ENCODE results near the gene KLHL29. TPM values are rescaled to one million over a fixed set of nuclear protein-coding genes. Genes with fewer than 3 reads are reported as not detected.

The KLHL29 gene
- total and polyA plus RNA-seq, 2 of the 13 experiments (the other 11 are each of a cell fraction or from before 2014, with no cell fraction given), result 0.01 TPM; not detected in 1

DNA sequence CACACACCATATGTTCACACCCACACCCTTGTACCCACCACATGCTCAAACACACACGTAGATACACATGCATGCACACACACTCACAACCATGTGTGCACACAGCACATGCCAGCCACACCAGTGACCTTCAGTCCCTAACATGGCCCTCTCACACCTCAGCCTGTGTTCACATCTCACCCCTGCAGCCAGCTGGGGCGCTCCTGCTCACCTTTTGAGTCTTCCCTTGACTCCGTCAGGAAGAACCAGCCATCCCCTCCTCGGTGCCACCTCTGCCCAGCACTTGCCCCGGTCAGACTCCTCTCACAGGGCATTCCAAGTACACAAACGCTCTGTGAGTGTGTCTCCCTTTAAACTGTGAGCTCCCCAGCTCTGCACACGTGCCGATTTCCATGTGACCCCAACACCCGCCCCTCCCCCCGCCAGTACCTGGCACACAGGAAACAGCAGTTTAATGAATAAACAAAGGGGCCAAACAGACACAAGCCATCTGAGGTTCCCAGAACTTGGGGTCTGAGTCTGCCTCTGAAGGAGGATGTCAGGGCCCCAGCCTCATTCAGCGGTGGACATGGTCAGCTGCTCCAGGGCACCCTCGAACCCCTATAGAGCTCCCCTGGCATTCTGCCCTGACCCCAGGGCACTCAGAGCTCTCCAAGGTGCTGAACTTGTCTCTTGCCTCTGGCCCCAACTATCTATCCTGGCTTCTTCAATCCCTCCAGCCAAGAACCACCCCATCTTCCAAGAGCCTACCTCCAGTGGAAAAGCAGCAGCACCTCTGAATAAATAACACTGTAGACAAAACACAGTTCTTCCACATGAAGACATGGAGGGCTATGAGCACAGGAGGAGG is 289.1 kb downstream of the KLHL29 start (continued):
- TF ChIP-seq, protein P1, sequence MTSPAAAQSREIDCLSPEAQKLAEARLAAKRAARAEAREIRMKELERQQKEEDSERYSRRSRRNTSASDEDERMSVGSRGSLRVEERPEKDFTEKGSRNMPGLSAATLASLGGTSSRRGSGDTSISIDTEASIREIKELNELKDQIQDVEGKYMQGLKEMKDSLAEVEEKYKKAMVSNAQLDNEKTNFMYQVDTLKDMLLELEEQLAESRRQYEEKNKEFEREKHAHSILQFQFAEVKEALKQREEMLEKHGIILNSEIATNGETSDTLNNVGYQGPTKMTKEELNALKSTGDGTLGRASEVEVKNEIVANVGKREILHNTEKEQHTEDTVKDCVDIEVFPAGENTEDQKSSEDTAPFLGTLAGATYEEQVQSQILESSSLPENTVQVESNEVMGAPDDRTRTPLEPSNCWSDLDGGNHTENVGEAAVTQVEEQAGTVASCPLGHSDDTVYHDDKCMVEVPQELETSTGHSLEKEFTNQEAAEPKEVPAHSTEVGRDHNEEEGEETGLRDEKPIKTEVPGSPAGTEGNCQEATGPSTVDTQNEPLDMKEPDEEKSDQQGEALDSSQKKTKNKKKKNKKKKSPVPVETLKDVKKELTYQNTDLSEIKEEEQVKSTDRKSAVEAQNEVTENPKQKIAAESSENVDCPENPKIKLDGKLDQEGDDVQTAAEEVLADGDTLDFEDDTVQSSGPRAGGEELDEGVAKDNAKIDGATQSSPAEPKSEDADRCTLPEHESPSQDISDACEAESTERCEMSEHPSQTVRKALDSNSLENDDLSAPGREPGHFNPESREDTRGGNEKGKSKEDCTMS (CRISPR knock-in tag; conservative IDR thresholded peaks at IDR 0.05), result no peak
- no peak for TF ChIP-seq ZNF253 (CRISPR knock-in tag; IDR thresholded peaks at IDR 0.05; ENCODE audit: borderline replicate concordance)
- no peak for TF ChIP-seq NFE2L1 (CRISPR knock-in tag; IDR thresholded peaks at IDR 0.05; ENCODE audit: borderline replicate concordance)
- TF ChIP-seq ZNF747 (CRISPR knock-in tag; IDR thresholded peaks at IDR 0.05; ENCODE audit: borderline replicate concordance), result peak; percentile 40; the same call in 1 of the 2 replicates
- no peak for TF ChIP-seq SMAD9 (CRISPR knock-in tag; IDR thresholded peaks at IDR 0.05)
- TF ChIP-seq STAT6 (CRISPR knock-in tag; IDR thresholded peaks at IDR 0.05; ENCODE audit: borderline replicate concordance), result no peak
- no peak for TF ChIP-seq MXI1 (IDR thresholded peaks at IDR 0.05; ENCODE audit: borderline replicate concordance, low read depth, low read length)
- TF ChIP-seq, protein P2, sequence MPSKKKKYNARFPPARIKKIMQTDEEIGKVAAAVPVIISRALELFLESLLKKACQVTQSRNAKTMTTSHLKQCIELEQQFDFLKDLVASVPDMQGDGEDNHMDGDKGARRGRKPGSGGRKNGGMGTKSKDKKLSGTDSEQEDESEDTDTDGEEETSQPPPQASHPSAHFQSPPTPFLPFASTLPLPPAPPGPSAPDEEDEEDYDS (CRISPR knock-in tag; IDR thresholded peaks at IDR 0.05), result no peak
- no peak for TF ChIP-seq TOE1 (CRISPR knock-in tag; IDR thresholded peaks at IDR 0.05)
- no peak for TF ChIP-seq ZBTB1 (CRISPR knock-in tag; IDR thresholded peaks at IDR 0.05; ENCODE audit: borderline replicate concordance)
- TF ChIP-seq ZNF746 (CRISPR knock-in tag; IDR thresholded peaks at IDR 0.05), result no peak
- no peak for TF ChIP-seq ZBTB46 (CRISPR knock-in tag; IDR thresholded peaks at IDR 0.05; ENCODE audit: borderline replicate concordance)
- no peak for TF ChIP-seq RBFOX2 (IDR thresholded peaks at IDR 0.05; ENCODE audit: low read depth, low read length)
- TF ChIP-seq ZNF768 (CRISPR knock-in tag; IDR thresholded peaks at IDR 0.05), result no peak
- no peak for TF ChIP-seq ZNF549 (CRISPR knock-in tag; IDR thresholded peaks at IDR 0.05)
- no peak for TF ChIP-seq ZUFSP (CRISPR knock-in tag; IDR thresholded peaks at IDR 0.05; ENCODE audit: borderline replicate concordance)

Data from HepG2 (cell line).